Gastroesophageal sphincter (tissue), 4 donors: Measurements from ENCODE around the gene SMAP2. TPM values are rescaled to one million over a fixed set of nuclear protein-coding genes. Genes with fewer than 3 reads are reported as not detected.
"Not testable (repeated sequence)": the region's sequence is repeated elsewhere in the genome, so short reads cannot be mapped to it uniquely, and the experiment has no call there.

ENCODE experiments used
- ATAC-seq: fragments of 150-250 bp; one replicate; pipeline ENCODE4 v1.9.1; 2016; ENCODE audit warnings: mild to moderate bottlenecking, moderate library complexity
- H3K27ac ChIP-seq, 4 donors: fragments of 200-600 bp; sonication (generic) in 3 of 4; 1 replicate in 3 of 4; 2 replicates in 1 of 4; pipeline ENCODE4 v1.5.1; 2016 to 2019
- H3K27me3 ChIP-seq: fragments of 200-600 bp; sonication (generic); one replicate; pipeline ENCODE4 v1.5.1; 2019
- H3K36me3 ChIP-seq, 2 donors: fragments of 200-600 bp; sonication (generic); one replicate each; pipeline ENCODE4 v1.5.1; 2019; ENCODE audit warnings: control low read depth in 1 of 2
- H3K4me1 ChIP-seq, 3 donors: fragments of 200-600 bp; sonication (generic); 1 replicate in 2 of 3; 2 replicates in 1 of 3; pipeline ENCODE4 v1.5.1; 2016 to 2019; ENCODE audit warnings: control low read depth in 2 of 3
- H3K4me3 ChIP-seq, 2 donors: fragments of 200-600 bp; sonication (generic); one replicate each; pipeline ENCODE4 v1.5.1; 2019; ENCODE audit warnings: mild to moderate bottlenecking in 1 of 2, moderate library complexity in 1 of 2
- H3K9me3 ChIP-seq, 3 donors: fragments of 200-600 bp; sonication (generic); one replicate each; pipeline ENCODE4 v1.5.1; 2017 to 2019; ENCODE audit warnings: control low read depth in 2 of 3
- EP300 ChIP-seq: sonication (generic); formaldehyde crosslinking; IDR thresholded peaks from one replicate; pipeline ENCODE4 v1.6.1; 2017; ENCODE audit warnings: antibody characterized with exemption, mild to moderate bottlenecking
- POLR2A ChIP-seq, 2 donors: fragments of 450-650 bp; IDR thresholded peaks; one replicate each; pipeline ENCODE4 v1.6.1; 2017; ENCODE audit warnings: antibody characterized with exemption in 2 of 2, mild to moderate bottlenecking in 2 of 2, moderate library complexity in 1 of 2
- POLR2AphosphoS5 ChIP-seq: sonication (generic); formaldehyde crosslinking; IDR thresholded peaks from one replicate; pipeline ENCODE4 v1.6.1; 2017; ENCODE audit warnings: antibody characterized with exemption
- WGBS, 2 donors: methylation state at CpG; one replicate each; pipeline ENCODE4 v1.1.5; 2018; ENCODE audit warnings: low coverage in 1 of 2; 5-methylcytosine and 5-hydroxymethylcytosine counted together
- total RNA-seq, 4 donors: library from RNA; depleted of rRNA; stranded (reverse); fragments of >200 nt; gene quantifications; one replicate each; pipeline ENCODE4 v1.1.0, GENCODE V29; 2016
- TF ChIP-seq, protein P1 (sequence below), 4 experiments: fragments of 200-600 bp in 2 of 4; fragments of 450-650 bp in 2 of 4; sonication (generic) in 1 of 4; IDR thresholded peaks; one replicate each; pipeline ENCODE4 v1.5.1; 2017 to 2019; ENCODE audit warnings: antibody characterized with exemption in 4 of 4, mild to moderate bottlenecking in 2 of 4, moderate library complexity in 2 of 4

SMAP2 gene
- total RNA-seq, 4 donors from 2014 or later, result 19.9 to 43.2 (median 26.6) TPM

DNA sequence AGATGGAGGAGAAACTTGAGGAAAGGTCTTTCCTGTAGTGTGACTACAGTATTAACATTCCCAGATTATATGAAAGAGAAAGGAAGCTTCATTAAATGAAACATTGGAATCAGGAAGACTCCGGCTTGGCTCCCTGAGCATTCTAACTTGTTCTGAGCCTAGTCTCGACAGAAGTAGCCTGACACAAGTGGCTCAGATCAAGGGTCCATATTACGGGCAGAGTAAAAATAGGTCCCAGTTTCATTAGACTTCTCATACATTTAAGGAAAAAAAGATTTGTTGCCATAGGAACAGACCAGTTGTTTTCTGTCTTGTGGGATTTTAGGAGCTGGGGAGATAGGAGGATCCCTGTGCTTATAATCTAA, 12.8 kb downstream of the SMAP2 start:
- TF ChIP-seq EP300 (no peak), POLR2AphosphoS5 (no peak), POLR2A (IDR thresholded peaks at IDR 0.05) (no peak)
- TF ChIP-seq, protein P1, sequence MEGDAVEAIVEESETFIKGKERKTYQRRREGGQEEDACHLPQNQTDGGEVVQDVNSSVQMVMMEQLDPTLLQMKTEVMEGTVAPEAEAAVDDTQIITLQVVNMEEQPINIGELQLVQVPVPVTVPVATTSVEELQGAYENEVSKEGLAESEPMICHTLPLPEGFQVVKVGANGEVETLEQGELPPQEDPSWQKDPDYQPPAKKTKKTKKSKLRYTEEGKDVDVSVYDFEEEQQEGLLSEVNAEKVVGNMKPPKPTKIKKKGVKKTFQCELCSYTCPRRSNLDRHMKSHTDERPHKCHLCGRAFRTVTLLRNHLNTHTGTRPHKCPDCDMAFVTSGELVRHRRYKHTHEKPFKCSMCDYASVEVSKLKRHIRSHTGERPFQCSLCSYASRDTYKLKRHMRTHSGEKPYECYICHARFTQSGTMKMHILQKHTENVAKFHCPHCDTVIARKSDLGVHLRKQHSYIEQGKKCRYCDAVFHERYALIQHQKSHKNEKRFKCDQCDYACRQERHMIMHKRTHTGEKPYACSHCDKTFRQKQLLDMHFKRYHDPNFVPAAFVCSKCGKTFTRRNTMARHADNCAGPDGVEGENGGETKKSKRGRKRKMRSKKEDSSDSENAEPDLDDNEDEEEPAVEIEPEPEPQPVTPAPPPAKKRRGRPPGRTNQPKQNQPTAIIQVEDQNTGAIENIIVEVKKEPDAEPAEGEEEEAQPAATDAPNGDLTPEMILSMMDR (IDR thresholded peaks at IDR 0.05), result no peak
- Histone ChIP-seq H3K27me3 (no peaks in the 10 kb centered on the region), H3K36me3 (peaks cover 0 to 6% of the 10 kb centered on the region in 2 donors), H3K4me1 (peaks cover 3 to 57% (median 13%) of the 10 kb centered on the region in 3 donors), H3K27ac (peak overlapping the region; percentile 54 to 76 (median 67)), H3K4me3 (no peak overlapping the region), H3K9me3 (no peaks in the 10 kb centered on the region)
- WGBS, 2 donors, result 35 to 37% methylated on average over 2 to 3 of the region's 3 CpGs
- ATAC-seq, result no peak

- no peak for ATAC-seq
- H3K4me3 ChIP-seq, result no peak overlapping the region
- H3K4me1 ChIP-seq, result peaks cover 3 to 62% (median 14%) of the 10 kb centered on the region in 3 donors
- H3K27ac ChIP-seq, result peak overlapping the region in 3 of 4 donors; percentile 54 to 76 (median 68)
- no peaks in the 10 kb centered on the region for H3K9me3 ChIP-seq
- WGBS, 2 donors, result 71 to 81% methylated on average over 6 to 8 of the region's 9 CpGs
- H3K27me3 ChIP-seq, result no peaks in the 10 kb centered on the region
- TF ChIP-seq POLR2A (IDR thresholded peaks at IDR 0.05), result no peak
- TF ChIP-seq EP300, result no peak
- TF ChIP-seq, protein P1 (IDR thresholded peaks at IDR 0.05), result no peak
- no peak for TF ChIP-seq POLR2AphosphoS5
- peaks cover 0 to 6% of the 10 kb centered on the region in 2 donors for H3K36me3 ChIP-seq
These were observed 13.3 kb downstream of the SMAP2 start for GRCh38 chr1:40386796-40387195.

DNA sequence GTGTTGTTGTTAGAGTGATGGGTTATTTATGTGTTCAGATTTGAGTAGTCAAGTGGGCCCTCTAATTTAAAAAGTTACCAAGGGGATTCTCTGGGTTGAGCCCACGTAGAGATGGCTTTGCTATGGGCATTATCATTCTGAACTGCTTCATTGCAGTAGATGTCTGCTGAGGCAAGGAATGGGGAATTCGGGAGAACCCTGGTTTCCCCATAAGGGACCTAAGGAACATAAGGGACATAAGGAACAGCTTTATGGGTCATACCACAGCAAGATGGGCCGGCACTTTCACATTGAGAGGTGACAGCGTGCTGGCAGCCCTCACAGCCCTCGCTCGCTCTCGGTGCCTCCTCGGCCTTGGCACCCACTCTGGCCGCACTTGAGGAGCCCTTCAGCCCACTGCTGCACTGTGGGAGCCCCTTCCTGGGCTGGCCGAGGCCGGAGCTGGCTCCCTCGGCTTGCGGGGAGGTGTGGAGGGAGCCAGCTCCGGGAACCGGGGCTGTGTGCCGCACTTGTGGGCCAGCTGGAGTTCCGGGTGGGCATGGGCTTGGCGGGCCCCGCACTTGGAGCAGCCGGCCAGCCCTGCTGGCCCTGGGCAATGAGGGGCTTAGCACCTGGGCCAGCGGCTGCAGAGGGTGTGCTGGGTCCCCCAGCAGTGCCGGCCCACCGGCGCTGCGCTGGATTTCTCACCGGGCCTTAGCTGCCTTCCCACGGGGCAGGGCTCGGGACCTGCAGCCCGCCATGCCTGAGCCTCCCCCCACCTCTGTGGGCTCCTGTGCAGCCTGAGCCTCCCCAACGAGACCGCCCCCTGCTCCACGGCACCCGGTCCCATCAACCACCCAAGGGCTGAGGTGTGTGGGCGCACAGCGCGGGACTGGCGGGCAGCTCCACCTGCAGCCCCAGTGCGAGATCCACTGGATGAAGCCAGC, 14.1 kb downstream of the SMAP2 start:
- not testable (repeated sequence) for ATAC-seq
- WGBS, 2 donors, result 84 to 100% methylated on average over 1 to 2 of the region's 38 CpGs
- H3K4me1 ChIP-seq, result peaks cover 3 to 70% (median 20%) of the 10 kb centered on the region in 3 donors

GRCh38 chr1:40388456-40389321, 15.2 kb downstream of the SMAP2 start:
- H3K27me3 ChIP-seq, H3K4me3 ChIP-seq, ATAC-seq, H3K36me3 ChIP-seq, H3K9me3 ChIP-seq: not testable (repeated sequence)
- H3K27ac ChIP-seq, result peak overlapping the region in 3 of 4 donors; percentile 56 to 71 (median 58)
- peaks cover 3 to 68% (median 20%) of the 10 kb centered on the region in 3 donors for H3K4me1 ChIP-seq
- 95 to 98% methylated on average over 8 to 11 of the region's 28 CpGs for WGBS, 2 donors

More for the DNA sequence above, 14.1 kb downstream of the SMAP2 start:
- H3K27ac ChIP-seq, result peak overlapping the region in 3 of 4 donors; percentile 54 to 76 (median 68)
- not testable (repeated sequence) for H3K4me3 ChIP-seq, H3K36me3 ChIP-seq, H3K27me3 ChIP-seq, H3K9me3 ChIP-seq

- ATAC-seq, result no peak
- Histone ChIP-seq H3K27ac (peak overlapping the region in 3 of 4 donors; percentile 56 to 71 (median 58)), H3K4me1 (peaks cover 3 to 61% (median 18%) of the 10 kb centered on the region in 3 donors), H3K4me3 (no peak overlapping the region), H3K27me3 (no peaks in the 10 kb centered on the region), H3K9me3 (no peaks in the 10 kb centered on the region), H3K36me3 (peaks cover 0 to 6% of the 10 kb centered on the region in 2 donors)
- TF ChIP-seq POLR2AphosphoS5 (no peak), POLR2A (IDR thresholded peaks at IDR 0.05) (no peak), EP300 (no peak)
- TF ChIP-seq, protein P1 (IDR thresholded peaks at IDR 0.05), result no peak
- WGBS, 2 donors, result 87 to 88% methylated on average over 3 of the region's 3 CpGs
These were observed 15.8 kb downstream of the SMAP2 start for GRCh38 chr1:40389322-40389803.
